HG02759 (cell line): ENCODE data around the gene GRIP1.
A peak's percentile ranks its signal among the peaks of the same experiment; 100 is the strongest.
"Not testable (repeated sequence)": the region's sequence is repeated elsewhere in the genome, so short reads cannot be mapped to it uniquely, and the experiment has no call there.

ENCODE experiments used
- ATAC-seq: cut with Tn5 transposase; IDR thresholded peaks from one replicate; pipeline ENCODE4 v1.9.1; 2021; ENCODE audit warnings: mild to moderate bottlenecking, moderate library complexity; ENCODE audit not compliant: unreplicated experiment

GRIP1 gene

GRCh38 chr12:66538970-66539369 is 139.9 kb downstream of the GRIP1 start:
- no peak for ATAC-seq

- ATAC-seq, result no peak
Measured at GRCh38 chr12:66537876-66538275, 141.0 kb downstream of the GRIP1 start.

- ATAC-seq, result no peak
Measured at GRCh38 chr12:66533767-66534166, 145.1 kb downstream of the GRIP1 start.

GRCh38 chr12:66531766-66532165 is 147.1 kb downstream of the GRIP1 start:
- ATAC-seq, result no peak

- no peak for ATAC-seq
Measured at GRCh38 chr12:66529934-66530333, 148.9 kb downstream of the GRIP1 start.

GRCh38 chr12:66516561-66516960 is 162.3 kb downstream of the GRIP1 start:
- ATAC-seq, result no peak

- no peak for ATAC-seq
Measured at GRCh38 chr12:66516133-66516532, 162.7 kb downstream of the GRIP1 start.

- ATAC-seq, result no peak
Measured at GRCh38 chr12:66514581-66514980, 164.3 kb downstream of the GRIP1 start.

- no peak for ATAC-seq
Measured at GRCh38 chr12:66508025-66508424, 170.9 kb downstream of the GRIP1 start.

- ATAC-seq, result no peak
Measured at GRCh38 chr12:66503746-66504145, 175.1 kb downstream of the GRIP1 start.

GRCh38 chr12:66502911-66503310 is 176.0 kb downstream of the GRIP1 start:
- no peak for ATAC-seq

- peak; percentile 62 for ATAC-seq
Measured at GRCh38 chr12:66500841-66501240, 178.0 kb downstream of the GRIP1 start.

GRCh38 chr12:66500091-66500490 is 178.8 kb downstream of the GRIP1 start:
- no peak for ATAC-seq

- no peak for ATAC-seq
Measured at GRCh38 chr12:66499000-66499399, 179.9 kb downstream of the GRIP1 start.

- not testable (repeated sequence) for ATAC-seq
Measured at GRCh38 chr12:66498059-66498458, 180.8 kb downstream of the GRIP1 start.

- ATAC-seq, result no peak
Measured at GRCh38 chr12:66497008-66497897, 181.6 kb downstream of the GRIP1 start.

GRCh38 chr12:66496595-66496994 is 182.3 kb downstream of the GRIP1 start:
- ATAC-seq, result no peak

- ATAC-seq, result no peak
Measured at GRCh38 chr12:66495709-66496108, 183.2 kb downstream of the GRIP1 start.

GRCh38 chr12:66493819-66494218 is 185.1 kb downstream of the GRIP1 start:
- no peak for ATAC-seq

- ATAC-seq, result no peak
Measured at GRCh38 chr12:66491853-66492252, 187.0 kb downstream of the GRIP1 start.

GRCh38 chr12:66482351-66483203 is 196.3 kb downstream of the GRIP1 start:
- ATAC-seq, result no peak

GRCh38 chr12:66467932-66468331 is 210.9 kb downstream of the GRIP1 start:
- ATAC-seq, result no peak
